GM23338 (cell line): ENCODE data around the gene TDG. TPM values are rescaled to one million over a fixed set of nuclear protein-coding genes. Genes with fewer than 3 reads are reported as not detected.

Experiments
- ATAC-seq: fragments of 200-7000 bp; cut with Tn5 transposase; 3 replicates; pipeline ENCODE4 v1.9.1; 2020
- DNase-seq: peaks from one replicate; pipeline ENCODE4 v3.0.0-alpha.2; 2015; ENCODE audit warnings: low spot score
- H2AFZ ChIP-seq: fragments of 200-600 bp; sonication (generic); 2 replicates; pipeline ENCODE4 v1.8.0; 2016; ENCODE audit warnings: antibody characterized with exemption, mild to moderate bottlenecking, moderate library complexity
- H3F3A ChIP-seq: fragments of 200-600 bp; sonication (generic); replicated peaks from 2 replicates; pipeline ENCODE4 v1.8.0; 2017; ENCODE audit warnings: antibody characterized with exemption, mixed run types, low read depth
- H3K27ac ChIP-seq: fragments of 200-600 bp; sonication (generic); 2 replicates; pipeline ENCODE4 v1.6.1; 2016; ENCODE audit warnings: low read depth
- H3K27me3 ChIP-seq: fragments of 200-600 bp; sonication (generic); 2 replicates; pipeline ENCODE4 v1.8.0; 2016; ENCODE audit warnings: mild to moderate bottlenecking, mixed run types, moderate library complexity; ENCODE audit not compliant: insufficient read depth
- H3K36me3 ChIP-seq: fragments of 200-600 bp; sonication (generic); 2 replicates; pipeline ENCODE4 v1.8.0; 2016; ENCODE audit warnings: mild to moderate bottlenecking; ENCODE audit not compliant: insufficient read depth
- H3K4me1 ChIP-seq: fragments of 200-600 bp; sonication (generic); 2 replicates; pipeline ENCODE4 v1.8.0; 2016; ENCODE audit warnings: mild to moderate bottlenecking, moderate library complexity; ENCODE audit not compliant: insufficient read depth
- H3K4me2 ChIP-seq: fragments of 200-600 bp; sonication (generic); 2 replicates; pipeline ENCODE4 v1.7.1; 2017; ENCODE audit warnings: mixed run types
- H3K4me3 ChIP-seq: fragments of 200-600 bp; sonication (generic); 2 replicates; pipeline ENCODE4 v1.6.1; 2016; ENCODE audit warnings: mixed run types
- H3K79me2 ChIP-seq: fragments of 200-600 bp; sonication (generic); replicated peaks from 2 replicates; pipeline ENCODE4 v1.8.0; 2017; ENCODE audit warnings: mild to moderate bottlenecking; ENCODE audit not compliant: insufficient read depth
- H3K9me2 ChIP-seq: fragments of 200-600 bp; sonication (generic); 2 replicates; pipeline ENCODE4 v1.8.0; 2017; ENCODE audit not compliant: insufficient read depth
- H4K20me1 ChIP-seq: fragments of 200-600 bp; sonication (generic); replicated peaks from 2 replicates; pipeline ENCODE4 v1.8.0; 2017; ENCODE audit warnings: mild to moderate bottlenecking; ENCODE audit not compliant: insufficient read depth
- H3K27ac Mint-ChIP-seq: 2 replicates; pipeline ENCODE4 v1.8.0; 2020; ENCODE audit warnings: inconsistent platforms, mild to moderate bottlenecking, moderate library complexity, mixed read lengths
- H3K27me3 Mint-ChIP-seq: 3 replicates; pipeline ENCODE4 v1.8.0; 2022; ENCODE audit warnings: low read depth, mild to moderate bottlenecking, moderate library complexity, mixed read lengths, inconsistent platforms; ENCODE audit not compliant: insufficient read depth, poor library complexity
- H3K36me3 Mint-ChIP-seq: 3 replicates; pipeline ENCODE4 v1.8.0; 2021; ENCODE audit warnings: low read depth, mild to moderate bottlenecking, inconsistent platforms, moderate library complexity, mixed read lengths
- H3K4me1 Mint-ChIP-seq: 3 replicates; pipeline ENCODE4 v1.8.0; 2020; ENCODE audit warnings: mild to moderate bottlenecking, inconsistent platforms, mixed read lengths
- H3K4me3 Mint-ChIP-seq: 3 replicates; pipeline ENCODE4 v1.8.0; 2021; ENCODE audit warnings: moderate library complexity, mild to moderate bottlenecking, inconsistent platforms, mixed read lengths
- H3K9me3 Mint-ChIP-seq: 3 replicates; pipeline ENCODE4 v1.8.0; 2020; ENCODE audit warnings: moderate library complexity, mild to moderate bottlenecking, inconsistent platforms, mixed read lengths
- ETS1 ChIP-seq: IDR thresholded peaks from 2 replicates; pipeline ENCODE4 v1.6.1; 2016; ENCODE audit warnings: antibody characterized with exemption
- STAT1 ChIP-seq: IDR thresholded peaks from one replicate; pipeline ENCODE4 v1.6.1; 2016; ENCODE audit warnings: antibody characterized with exemption; ENCODE audit not compliant: unreplicated experiment
- polyA plus RNA-seq: library from polyadenylated mRNA; unstranded; fragments of >200 nt; fragmentation: Nextera tagmentation; extraction: Ambion mirVana; gene quantifications from 2 replicates; pipeline ENCODE4 v1.2.1, GENCODE V29; 2016
- total RNA-seq: library from RNA; depleted of rRNA; stranded (reverse); fragments of >200 nt; shearing (Covaris generic); gene quantifications from 2 replicates; pipeline ENCODE4 v1.2.3, GENCODE V29; 2014
- TF ChIP-seq, protein P1 (sequence below), 2 experiments: fragments of 200-600 bp in 1 of 2; sonication (generic) in 1 of 2; conservative IDR thresholded peaks; 2 replicates each; pipeline versions ENCODE4 v1.5.1 to v1.6.1; 2016 to 2017; ENCODE audit warnings: antibody characterized with exemption in 2 of 2, low read depth in 2 of 2, mild to moderate bottlenecking in 2 of 2, moderate library complexity in 1 of 2
- TF ChIP-seq, protein P2 (sequence below): IDR thresholded peaks from one replicate; pipeline ENCODE4 v1.6.1; 2018; ENCODE audit warnings: antibody characterized with exemption; ENCODE audit not compliant: unreplicated experiment

The TDG gene
- total and polyA plus RNA-seq, 2 experiments from 2014 or later, result 57.0 to 66.2 TPM

DNA sequence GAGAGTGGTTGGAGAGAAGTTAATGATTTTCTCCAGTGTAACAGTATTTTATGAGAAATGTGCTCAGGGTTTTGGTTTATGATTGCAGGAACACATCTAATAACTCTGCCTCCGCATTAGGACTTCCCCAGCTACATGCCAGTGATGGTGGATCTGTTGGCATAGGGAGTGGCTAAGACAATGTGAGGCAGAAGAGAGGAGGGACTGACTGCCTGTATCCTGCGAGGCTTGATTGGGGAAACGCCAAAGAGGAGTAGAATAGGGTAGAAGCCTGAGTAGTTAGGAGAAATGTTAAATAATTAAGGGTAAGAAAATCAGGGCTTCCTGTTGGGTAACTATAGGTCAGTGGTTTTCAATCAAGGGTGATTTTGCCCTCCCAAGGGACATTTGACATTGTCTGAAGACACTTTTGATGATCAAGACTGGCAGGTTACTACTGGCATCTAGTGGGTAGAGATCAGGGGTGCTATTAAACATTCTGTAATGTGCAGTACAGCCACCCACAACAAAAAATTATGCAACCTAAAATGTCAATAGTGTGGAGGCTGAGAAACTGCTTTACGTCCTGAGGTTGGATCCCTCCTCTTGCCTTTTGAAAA, 12.8 kb downstream of the TDG start:
- H3K36me3 ChIP-seq, result peaks cover 36% of the 10 kb centered on the region

More for the DNA sequence above, 12.8 kb downstream of the TDG start:
- H3K27me3 ChIP-seq, result no peaks in the 10 kb centered on the region
- peaks cover 63% of the 10 kb centered on the region for H3K79me2 ChIP-seq
- Mint-ChIP-seq H3K27ac (no peak overlapping the region), H3K4me1 (peaks cover 7% of the 10 kb centered on the region; the same call in 2 of the 3 replicates), H3K27me3 (no peaks in the 10 kb centered on the region), H3K9me3 (no peaks in the 10 kb centered on the region), H3K4me3 (no peak overlapping the region), H3K36me3 (peaks cover 65% of the 10 kb centered on the region)
- H2AFZ ChIP-seq, result no peak overlapping the region
- H3K27ac ChIP-seq, result no peak overlapping the region
- ATAC-seq, result no peak
- TF ChIP-seq ETS1 (no peak), STAT1 (no peak)
- TF ChIP-seq, protein P1, sequence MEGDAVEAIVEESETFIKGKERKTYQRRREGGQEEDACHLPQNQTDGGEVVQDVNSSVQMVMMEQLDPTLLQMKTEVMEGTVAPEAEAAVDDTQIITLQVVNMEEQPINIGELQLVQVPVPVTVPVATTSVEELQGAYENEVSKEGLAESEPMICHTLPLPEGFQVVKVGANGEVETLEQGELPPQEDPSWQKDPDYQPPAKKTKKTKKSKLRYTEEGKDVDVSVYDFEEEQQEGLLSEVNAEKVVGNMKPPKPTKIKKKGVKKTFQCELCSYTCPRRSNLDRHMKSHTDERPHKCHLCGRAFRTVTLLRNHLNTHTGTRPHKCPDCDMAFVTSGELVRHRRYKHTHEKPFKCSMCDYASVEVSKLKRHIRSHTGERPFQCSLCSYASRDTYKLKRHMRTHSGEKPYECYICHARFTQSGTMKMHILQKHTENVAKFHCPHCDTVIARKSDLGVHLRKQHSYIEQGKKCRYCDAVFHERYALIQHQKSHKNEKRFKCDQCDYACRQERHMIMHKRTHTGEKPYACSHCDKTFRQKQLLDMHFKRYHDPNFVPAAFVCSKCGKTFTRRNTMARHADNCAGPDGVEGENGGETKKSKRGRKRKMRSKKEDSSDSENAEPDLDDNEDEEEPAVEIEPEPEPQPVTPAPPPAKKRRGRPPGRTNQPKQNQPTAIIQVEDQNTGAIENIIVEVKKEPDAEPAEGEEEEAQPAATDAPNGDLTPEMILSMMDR (conservative IDR thresholded peaks at IDR 0.05; ENCODE audit: low read depth in 2 of 2), result no peak
- TF ChIP-seq, protein P2, sequence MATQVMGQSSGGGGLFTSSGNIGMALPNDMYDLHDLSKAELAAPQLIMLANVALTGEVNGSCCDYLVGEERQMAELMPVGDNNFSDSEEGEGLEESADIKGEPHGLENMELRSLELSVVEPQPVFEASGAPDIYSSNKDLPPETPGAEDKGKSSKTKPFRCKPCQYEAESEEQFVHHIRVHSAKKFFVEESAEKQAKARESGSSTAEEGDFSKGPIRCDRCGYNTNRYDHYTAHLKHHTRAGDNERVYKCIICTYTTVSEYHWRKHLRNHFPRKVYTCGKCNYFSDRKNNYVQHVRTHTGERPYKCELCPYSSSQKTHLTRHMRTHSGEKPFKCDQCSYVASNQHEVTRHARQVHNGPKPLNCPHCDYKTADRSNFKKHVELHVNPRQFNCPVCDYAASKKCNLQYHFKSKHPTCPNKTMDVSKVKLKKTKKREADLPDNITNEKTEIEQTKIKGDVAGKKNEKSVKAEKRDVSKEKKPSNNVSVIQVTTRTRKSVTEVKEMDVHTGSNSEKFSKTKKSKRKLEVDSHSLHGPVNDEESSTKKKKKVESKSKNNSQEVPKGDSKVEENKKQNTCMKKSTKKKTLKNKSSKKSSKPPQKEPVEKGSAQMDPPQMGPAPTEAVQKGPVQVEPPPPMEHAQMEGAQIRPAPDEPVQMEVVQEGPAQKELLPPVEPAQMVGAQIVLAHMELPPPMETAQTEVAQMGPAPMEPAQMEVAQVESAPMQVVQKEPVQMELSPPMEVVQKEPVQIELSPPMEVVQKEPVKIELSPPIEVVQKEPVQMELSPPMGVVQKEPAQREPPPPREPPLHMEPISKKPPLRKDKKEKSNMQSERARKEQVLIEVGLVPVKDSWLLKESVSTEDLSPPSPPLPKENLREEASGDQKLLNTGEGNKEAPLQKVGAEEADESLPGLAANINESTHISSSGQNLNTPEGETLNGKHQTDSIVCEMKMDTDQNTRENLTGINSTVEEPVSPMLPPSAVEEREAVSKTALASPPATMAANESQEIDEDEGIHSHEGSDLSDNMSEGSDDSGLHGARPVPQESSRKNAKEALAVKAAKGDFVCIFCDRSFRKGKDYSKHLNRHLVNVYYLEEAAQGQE, result no peak
- 0 out of 2 replicates have a peak, but pooled peaks cover 5% of the 10 kb centered on the region for H3F3A ChIP-seq
- no peaks in the 10 kb centered on the region for H3K4me1 ChIP-seq
- H3K9me2 ChIP-seq, result no peaks in the 10 kb centered on the region
- no peak overlapping the region for H3K4me3 ChIP-seq
- no peak overlapping the region for H3K4me2 ChIP-seq
- H4K20me1 ChIP-seq, result peaks cover 26% of the 10 kb centered on the region
- no peak for DNase-seq
